ENCODE measurements around the gene TMEM81.

GRCh38 chr1:205038132-205038786 is 46.0 kb downstream of the TMEM81 start:
- TF ChIP-seq CTCF (IDR thresholded peaks at IDR 0.05; ENCODE audit: low read length) = no peak
- TF ChIP-seq EZH2 (IDR thresholded peaks at IDR 0.05; ENCODE audit: borderline replicate concordance, low read length) = no peak

Measured in OCI-LY1 (cell line).